ENCODE measurements around the gene MOAP1.
A peak's percentile ranks its signal among the peaks of the same experiment; 100 is the strongest.
"Not testable (repeated sequence)": the region's sequence is repeated elsewhere in the genome, so short reads cannot be mapped to it uniquely, and the experiment has no call there.

Gene MOAP1

DNA sequence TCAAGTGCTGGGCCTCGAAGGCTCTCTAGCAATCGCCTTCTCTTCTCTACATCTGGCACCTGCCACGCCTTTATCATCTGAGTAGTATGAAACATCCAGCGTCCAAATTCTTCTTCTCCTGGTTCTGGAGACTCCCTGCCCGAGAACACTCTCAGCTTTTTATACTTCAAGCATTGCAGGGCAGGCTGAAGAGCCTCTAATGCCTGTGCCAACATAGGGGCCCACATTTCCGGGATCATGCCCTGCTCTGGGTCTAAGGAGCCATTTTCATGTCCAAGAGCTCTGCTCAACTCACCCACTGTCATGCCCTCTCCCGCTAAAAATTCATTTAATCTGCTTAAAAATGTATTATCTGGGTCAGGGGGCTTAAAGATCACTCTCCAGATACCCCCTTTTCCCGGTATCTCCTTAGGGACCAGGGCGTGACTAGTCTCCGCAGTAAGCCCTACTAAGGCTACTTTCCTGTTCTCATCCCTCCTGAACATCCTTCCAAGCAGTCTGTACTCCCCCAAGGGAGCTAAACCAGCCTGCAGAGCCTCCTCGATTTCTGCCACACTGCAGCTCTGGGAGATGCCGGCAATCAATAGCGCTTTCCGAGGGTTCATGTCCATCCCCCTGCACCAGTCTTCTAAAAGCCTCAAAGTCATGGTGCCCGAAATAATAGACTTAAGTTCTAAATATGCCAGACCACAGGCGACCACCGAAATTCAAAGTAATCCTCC, 940 bp downstream of the MOAP1 start:
- DNase-seq (ENCODE audit: low spot score) = no peak
- TF ChIP-seq, protein P1, sequence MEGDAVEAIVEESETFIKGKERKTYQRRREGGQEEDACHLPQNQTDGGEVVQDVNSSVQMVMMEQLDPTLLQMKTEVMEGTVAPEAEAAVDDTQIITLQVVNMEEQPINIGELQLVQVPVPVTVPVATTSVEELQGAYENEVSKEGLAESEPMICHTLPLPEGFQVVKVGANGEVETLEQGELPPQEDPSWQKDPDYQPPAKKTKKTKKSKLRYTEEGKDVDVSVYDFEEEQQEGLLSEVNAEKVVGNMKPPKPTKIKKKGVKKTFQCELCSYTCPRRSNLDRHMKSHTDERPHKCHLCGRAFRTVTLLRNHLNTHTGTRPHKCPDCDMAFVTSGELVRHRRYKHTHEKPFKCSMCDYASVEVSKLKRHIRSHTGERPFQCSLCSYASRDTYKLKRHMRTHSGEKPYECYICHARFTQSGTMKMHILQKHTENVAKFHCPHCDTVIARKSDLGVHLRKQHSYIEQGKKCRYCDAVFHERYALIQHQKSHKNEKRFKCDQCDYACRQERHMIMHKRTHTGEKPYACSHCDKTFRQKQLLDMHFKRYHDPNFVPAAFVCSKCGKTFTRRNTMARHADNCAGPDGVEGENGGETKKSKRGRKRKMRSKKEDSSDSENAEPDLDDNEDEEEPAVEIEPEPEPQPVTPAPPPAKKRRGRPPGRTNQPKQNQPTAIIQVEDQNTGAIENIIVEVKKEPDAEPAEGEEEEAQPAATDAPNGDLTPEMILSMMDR (IDR thresholded peaks at IDR 0.05) = no peak
- H3K4me3 ChIP-seq = peak overlapping the region; percentile 81
- H3K27ac ChIP-seq = peak overlapping the region; percentile 81 to 91

DNA sequence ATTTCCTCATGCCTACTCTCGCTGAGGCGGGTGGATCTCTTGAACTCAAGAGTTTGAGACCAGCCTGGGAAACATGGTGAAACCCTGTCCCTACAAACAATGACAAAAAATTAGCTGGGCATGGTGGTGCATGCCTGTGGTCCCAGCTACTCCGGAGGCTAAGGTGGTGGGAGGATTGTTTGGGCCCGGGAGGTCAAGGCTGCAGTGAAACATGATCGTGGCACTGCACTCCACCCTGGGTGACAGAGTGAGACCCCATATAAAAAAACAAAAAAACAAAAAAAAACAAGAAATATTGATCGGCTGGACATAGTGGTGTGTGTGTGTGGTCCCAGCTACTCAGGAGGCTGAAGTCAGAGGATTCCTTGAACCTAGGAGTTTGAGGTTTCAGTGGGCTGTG, 9.2 kb downstream of the MOAP1 start:
- no peak overlapping the region for H3K27ac ChIP-seq
- TF ChIP-seq, protein P1 (IDR thresholded peaks at IDR 0.05) = no peak
- H3K4me3 ChIP-seq = no peak overlapping the region
- no peak for DNase-seq (ENCODE audit: low spot score)

- not testable (repeated sequence) for DNase-seq (ENCODE audit: low spot score); H3K4me3 ChIP-seq; H3K27ac ChIP-seq
Measured at GRCh38 chr14:93174731-93175130, 10.0 kb downstream of the MOAP1 start.

DNA sequence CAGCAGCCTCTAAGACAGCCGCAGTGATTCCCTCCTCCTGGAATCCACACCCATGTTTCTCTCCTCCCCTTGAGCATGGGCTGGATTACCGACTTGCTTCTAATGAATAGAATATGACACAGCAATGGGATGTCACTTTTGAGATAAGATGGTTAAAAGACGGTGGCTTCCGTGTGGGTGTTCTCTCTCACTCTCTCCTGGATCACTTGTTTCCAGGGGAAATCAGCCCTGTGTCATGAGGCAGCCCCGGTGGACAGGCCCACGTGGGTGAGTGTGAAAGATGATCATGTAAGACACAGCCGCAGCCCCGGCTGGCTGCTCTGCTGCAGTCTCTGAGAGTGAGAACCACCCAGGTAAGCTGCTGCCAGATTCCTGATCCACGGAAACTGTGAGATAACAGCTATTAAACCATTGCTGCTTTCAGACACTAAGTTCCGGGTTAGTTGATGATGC, 10.7 kb downstream of the MOAP1 start:
- TF ChIP-seq, protein P1 (IDR thresholded peaks at IDR 0.05) = no peak
- Histone ChIP-seq H3K27ac (no peak overlapping the region), H3K4me3 (no peak overlapping the region)
- no peak for DNase-seq (ENCODE audit: low spot score)

DNA sequence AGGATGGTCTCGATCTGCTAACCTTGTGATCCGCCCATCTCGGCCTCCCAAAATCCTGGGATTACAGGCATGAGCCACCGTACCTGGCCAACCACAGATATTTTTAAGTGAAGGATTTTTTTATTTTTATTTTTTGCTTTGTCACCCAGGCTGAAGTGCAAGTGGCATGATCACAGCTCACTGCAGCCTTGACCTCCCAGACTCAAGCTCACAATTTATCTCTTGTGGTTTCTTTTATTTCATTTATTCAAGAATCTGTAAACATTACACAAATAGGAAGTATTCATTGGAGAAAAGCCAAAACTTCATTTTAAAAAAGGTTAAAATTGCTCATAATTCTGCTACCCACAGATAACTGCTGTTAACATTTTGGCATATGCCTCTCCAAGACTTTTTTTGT, 13.3 kb downstream of the MOAP1 start:
- no peak for DNase-seq (ENCODE audit: low spot score)
- TF ChIP-seq, protein P1 (IDR thresholded peaks at IDR 0.05) = no peak
- H3K27ac ChIP-seq = no peak overlapping the region
- H3K4me3 ChIP-seq = no peak overlapping the region

- not testable (repeated sequence) for H3K27ac ChIP-seq; H3K4me3 ChIP-seq; DNase-seq (ENCODE audit: low spot score)
Measured at GRCh38 chr14:93170141-93170540, 14.6 kb downstream of the MOAP1 start.

DNA sequence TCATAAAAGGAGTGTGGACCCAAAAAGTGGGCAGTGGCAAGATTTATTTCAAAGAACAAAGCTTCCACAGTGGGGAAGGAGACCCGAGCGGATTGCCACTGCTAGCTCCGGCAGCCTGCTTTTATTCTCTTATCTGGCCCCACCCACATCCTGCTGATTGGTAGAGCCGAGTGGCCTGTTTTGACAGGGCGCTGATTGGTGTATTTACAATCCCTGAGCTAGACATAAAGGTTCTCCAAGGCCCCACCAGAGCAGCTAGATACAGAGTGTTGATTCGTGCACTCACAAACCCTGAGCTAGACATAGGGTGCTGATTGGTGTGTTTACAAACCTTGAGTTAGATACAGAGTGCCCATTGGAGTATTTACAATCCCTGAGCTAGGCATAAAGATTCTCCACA, 15.1 kb downstream of the MOAP1 start:
- not testable (repeated sequence) for H3K27ac ChIP-seq; DNase-seq (ENCODE audit: low spot score); H3K4me3 ChIP-seq

GRCh38 chr14:93168610-93169009, 16.1 kb downstream of the MOAP1 start:
- not testable (repeated sequence) for H3K27ac ChIP-seq; H3K4me3 ChIP-seq; DNase-seq (ENCODE audit: low spot score)

DNA sequence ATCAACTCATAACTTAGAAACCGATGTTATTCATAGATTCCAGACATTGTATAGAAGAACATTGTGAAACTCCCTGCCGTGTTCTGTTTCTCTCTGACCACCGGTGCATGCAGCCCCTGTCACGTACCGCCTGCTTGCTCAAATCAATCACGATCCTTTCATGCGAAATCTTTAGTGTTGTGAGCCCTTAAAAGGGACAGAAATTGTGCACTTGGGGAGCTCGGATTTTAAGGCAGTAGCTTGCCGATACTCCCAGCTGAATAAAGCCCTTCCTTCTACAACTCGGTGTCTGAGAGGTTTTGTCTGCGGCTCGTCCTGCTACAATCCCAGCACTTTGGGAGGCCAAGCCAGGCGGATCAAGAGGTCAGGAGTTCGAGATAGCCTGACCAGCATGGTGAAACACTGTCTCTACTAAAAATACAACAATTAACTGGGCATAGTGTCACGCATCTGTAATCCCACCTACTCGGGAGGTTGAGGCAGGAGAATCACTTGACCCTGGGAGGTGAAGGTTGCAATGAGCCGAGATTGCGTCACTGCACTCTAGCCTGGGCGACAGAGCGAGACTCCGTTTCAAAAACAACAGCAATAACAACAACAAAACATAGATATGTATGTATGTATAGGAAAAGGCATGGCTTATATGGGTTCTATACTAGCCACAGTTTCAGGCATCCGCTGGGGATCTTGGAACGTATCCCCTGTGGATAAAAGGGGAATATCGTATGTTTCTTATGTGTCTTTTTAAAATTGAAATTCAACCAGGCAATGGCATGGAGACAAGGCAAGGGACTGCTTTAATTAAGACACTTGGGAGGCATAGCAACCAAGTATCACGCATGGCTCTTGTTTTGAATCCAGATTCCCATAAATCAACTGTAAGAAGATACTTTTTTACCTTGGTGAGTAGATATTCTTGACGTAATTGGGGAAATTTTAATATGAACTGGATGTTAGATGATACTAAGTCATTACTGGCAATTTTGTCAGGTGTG, 19.1 kb downstream of the MOAP1 start:
- not testable (repeated sequence) for H3K4me3 ChIP-seq; H3K27ac ChIP-seq; DNase-seq (ENCODE audit: low spot score)
